ENCODE results near the gene PRMT3.

DNA sequence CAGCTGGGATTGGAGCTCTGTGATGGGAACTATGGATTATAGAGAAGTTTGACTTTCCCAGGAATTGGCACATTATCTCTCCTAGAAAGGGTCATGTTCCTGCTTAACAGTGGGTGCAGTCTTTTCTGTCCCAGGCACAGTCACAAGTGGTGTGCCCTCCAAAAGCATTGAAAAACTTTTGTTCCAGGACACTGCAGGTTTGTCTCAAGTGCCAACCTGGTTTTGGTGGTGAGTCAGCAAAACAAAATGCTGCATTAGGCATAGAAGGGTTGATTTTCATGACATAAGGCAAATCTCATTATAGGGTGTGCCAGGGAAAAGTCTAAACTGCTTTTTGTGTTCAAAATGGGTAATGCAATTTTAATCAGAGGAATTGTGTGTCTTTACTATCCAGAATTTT is 19.1 kb upstream of the PRMT3 start:
- TF ChIP-seq, protein P1, sequence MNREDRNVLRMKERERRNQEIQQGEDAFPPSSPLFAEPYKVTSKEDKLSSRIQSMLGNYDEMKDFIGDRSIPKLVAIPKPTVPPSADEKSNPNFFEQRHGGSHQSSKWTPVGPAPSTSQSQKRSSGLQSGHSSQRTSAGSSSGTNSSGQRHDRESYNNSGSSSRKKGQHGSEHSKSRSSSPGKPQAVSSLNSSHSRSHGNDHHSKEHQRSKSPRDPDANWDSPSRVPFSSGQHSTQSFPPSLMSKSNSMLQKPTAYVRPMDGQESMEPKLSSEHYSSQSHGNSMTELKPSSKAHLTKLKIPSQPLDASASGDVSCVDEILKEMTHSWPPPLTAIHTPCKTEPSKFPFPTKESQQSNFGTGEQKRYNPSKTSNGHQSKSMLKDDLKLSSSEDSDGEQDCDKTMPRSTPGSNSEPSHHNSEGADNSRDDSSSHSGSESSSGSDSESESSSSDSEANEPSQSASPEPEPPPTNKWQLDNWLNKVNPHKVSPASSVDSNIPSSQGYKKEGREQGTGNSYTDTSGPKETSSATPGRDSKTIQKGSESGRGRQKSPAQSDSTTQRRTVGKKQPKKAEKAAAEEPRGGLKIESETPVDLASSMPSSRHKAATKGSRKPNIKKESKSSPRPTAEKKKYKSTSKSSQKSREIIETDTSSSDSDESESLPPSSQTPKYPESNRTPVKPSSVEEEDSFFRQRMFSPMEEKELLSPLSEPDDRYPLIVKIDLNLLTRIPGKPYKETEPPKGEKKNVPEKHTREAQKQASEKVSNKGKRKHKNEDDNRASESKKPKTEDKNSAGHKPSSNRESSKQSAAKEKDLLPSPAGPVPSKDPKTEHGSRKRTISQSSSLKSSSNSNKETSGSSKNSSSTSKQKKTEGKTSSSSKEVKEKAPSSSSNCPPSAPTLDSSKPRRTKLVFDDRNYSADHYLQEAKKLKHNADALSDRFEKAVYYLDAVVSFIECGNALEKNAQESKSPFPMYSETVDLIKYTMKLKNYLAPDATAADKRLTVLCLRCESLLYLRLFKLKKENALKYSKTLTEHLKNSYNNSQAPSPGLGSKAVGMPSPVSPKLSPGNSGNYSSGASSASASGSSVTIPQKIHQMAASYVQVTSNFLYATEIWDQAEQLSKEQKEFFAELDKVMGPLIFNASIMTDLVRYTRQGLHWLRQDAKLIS (CRISPR knock-in tag; IDR thresholded peaks at IDR 0.05; ENCODE audit: borderline replicate concordance), result no peak
- no peak for TF ChIP-seq IRF2 (CRISPR knock-in tag; IDR thresholded peaks at IDR 0.05; ENCODE audit: borderline replicate concordance, low read depth)
- TF ChIP-seq, protein P2, sequence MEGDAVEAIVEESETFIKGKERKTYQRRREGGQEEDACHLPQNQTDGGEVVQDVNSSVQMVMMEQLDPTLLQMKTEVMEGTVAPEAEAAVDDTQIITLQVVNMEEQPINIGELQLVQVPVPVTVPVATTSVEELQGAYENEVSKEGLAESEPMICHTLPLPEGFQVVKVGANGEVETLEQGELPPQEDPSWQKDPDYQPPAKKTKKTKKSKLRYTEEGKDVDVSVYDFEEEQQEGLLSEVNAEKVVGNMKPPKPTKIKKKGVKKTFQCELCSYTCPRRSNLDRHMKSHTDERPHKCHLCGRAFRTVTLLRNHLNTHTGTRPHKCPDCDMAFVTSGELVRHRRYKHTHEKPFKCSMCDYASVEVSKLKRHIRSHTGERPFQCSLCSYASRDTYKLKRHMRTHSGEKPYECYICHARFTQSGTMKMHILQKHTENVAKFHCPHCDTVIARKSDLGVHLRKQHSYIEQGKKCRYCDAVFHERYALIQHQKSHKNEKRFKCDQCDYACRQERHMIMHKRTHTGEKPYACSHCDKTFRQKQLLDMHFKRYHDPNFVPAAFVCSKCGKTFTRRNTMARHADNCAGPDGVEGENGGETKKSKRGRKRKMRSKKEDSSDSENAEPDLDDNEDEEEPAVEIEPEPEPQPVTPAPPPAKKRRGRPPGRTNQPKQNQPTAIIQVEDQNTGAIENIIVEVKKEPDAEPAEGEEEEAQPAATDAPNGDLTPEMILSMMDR (IDR thresholded peaks at IDR 0.05), result no peak

Measured in WTC11 (cell line).